Erythroblast (primary cell): ENCODE data around the gene DHX34.

Experiments
- DNase-seq, 2 experiments: peaks; one replicate each; lab custom pipeline; 2025; lab: John Stamatoyannopoulos, UW
- GATA1 ChIP-seq: IDR thresholded peaks from 2 replicates; pipeline ENCODE4 v1.6.1; 2011; ENCODE audit warnings: low read depth, mild to moderate bottlenecking, control low read depth, low read length, moderate library complexity
- POLR2A ChIP-seq: IDR thresholded peaks from 2 replicates; pipeline ENCODE4 v1.6.1; 2011; ENCODE audit warnings: mild to moderate bottlenecking, low read length

The DHX34 gene

GRCh38 chr19:47316513-47316912 is 32.6 kb upstream of the DHX34 start:
- TF ChIP-seq POLR2A (no peak), GATA1 (no peak)
- peak in 1 of 2 experiments; percentile 49 for DNase-seq

- TF ChIP-seq GATA1 (no peak), POLR2A (no peak)
- no peak for DNase-seq
These were observed 28.9 kb upstream of the DHX34 start for GRCh38 chr19:47319923-47320871.

GRCh38 chr19:47321630-47322029 is 27.5 kb upstream of the DHX34 start:
- TF ChIP-seq GATA1 = no peak
- no peak for TF ChIP-seq POLR2A
- no peak for DNase-seq

- TF ChIP-seq GATA1 (no peak), POLR2A (no peak)
- DNase-seq = no peak
These were observed 27.1 kb upstream of the DHX34 start for GRCh38 chr19:47322058-47322457.

GRCh38 chr19:47323409-47323808 is 25.7 kb upstream of the DHX34 start:
- no peak for TF ChIP-seq POLR2A
- no peak for DNase-seq

- TF ChIP-seq GATA1 (no peak), POLR2A (no peak)
- no peak for DNase-seq
These were observed 25.2 kb upstream of the DHX34 start for GRCh38 chr19:47323872-47324271.

GRCh38 chr19:47324502-47324901 is 24.6 kb upstream of the DHX34 start:
- no peak for DNase-seq
- no peak for TF ChIP-seq GATA1
- TF ChIP-seq POLR2A = no peak

- no peak for DNase-seq
- TF ChIP-seq POLR2A (no peak), GATA1 (no peak)
These were observed 18.6 kb upstream of the DHX34 start for GRCh38 chr19:47330466-47330869.

- TF ChIP-seq POLR2A (no peak), GATA1 (no peak)
These were observed 17.6 kb upstream of the DHX34 start for GRCh38 chr19:47331490-47331889.

GRCh38 chr19:47331931-47332547 is 17.1 kb upstream of the DHX34 start, which contains the start of gene C5AR2:
C5AR2 (plus strand) TSS chr19:47332175; CDS start chr19:47340800, 8,625 bp downstream.
- TF ChIP-seq GATA1 (no peak), POLR2A (peak; percentile 88)
- no peak for DNase-seq

More at GRCh38 chr19:47331490-47331889, 17.6 kb upstream of the DHX34 start:
- DNase-seq = no peak

- peak; percentile 54 to 63 for DNase-seq
These were observed 12.1 kb upstream of the DHX34 start for GRCh38 chr19:47336765-47337718.

- no peak for DNase-seq
- TF ChIP-seq GATA1 (no peak), POLR2A (no peak)
These were observed 9.8 kb upstream of the DHX34 start for GRCh38 chr19:47339196-47339880.

GRCh38 chr19:47340477-47341208 is 8.5 kb upstream of the DHX34 start:
- DNase-seq = no peak

More at GRCh38 chr19:47340477-47341208, 8.5 kb upstream of the DHX34 start:
- TF ChIP-seq GATA1 = no peak
- TF ChIP-seq POLR2A = no peak
